Activated gamma-delta T cell (primary cell): ENCODE results near the gene KLHL26.

Experiments
- DNase-seq: peaks from one replicate; lab custom pipeline; 2025; lab: John Stamatoyannopoulos, UW

Gene KLHL26

DNA sequence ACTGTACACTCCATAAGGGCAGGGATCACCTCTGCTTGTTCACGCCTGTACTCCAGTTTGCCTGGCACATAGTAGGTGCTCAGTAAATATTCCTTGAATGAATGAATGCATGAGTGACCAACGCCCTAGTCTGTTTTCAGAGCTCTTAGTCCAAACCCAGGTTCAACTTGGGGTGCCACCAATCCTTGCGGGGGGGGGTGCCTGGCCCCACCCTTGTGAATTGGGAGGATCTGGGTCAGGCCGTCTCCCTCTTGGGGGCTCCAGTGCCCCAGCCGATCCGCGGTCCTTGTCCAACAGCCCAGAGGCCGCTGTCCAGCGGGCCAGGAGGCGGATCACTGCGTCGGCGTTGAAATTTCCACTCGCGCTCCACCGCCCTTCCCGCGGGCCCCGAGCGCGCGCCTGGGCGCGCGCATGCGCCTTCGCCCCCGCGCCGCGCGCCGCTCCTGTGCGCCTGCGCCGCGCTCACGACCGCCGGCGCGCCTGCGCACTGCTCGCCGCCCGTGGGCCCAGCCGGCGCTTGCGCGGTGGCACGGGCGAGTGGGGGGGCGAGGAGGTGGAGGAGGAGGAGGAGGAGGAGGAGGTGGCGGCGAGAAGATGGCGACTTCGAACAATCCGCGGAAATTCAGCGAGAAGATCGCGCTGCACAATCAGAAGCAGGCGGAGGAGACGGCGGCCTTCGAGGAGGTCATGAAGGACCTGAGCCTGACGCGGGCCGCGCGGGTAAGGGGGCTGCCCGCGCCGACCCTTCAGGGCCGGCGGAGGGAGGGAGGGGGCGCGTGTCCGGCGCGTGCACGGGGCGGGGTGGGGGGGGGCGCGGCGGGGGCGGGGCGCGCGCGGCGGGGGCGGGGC is 46.5 kb downstream of the KLHL26 start, which contains the start of gene CRTC1:
Gene CRTC1 (plus strand): TSS at position 572 of the 849 bp plus-strand sequence. CDS start 23 bp downstream, at position 595.
- peak; percentile 87 for DNase-seq

DNA sequence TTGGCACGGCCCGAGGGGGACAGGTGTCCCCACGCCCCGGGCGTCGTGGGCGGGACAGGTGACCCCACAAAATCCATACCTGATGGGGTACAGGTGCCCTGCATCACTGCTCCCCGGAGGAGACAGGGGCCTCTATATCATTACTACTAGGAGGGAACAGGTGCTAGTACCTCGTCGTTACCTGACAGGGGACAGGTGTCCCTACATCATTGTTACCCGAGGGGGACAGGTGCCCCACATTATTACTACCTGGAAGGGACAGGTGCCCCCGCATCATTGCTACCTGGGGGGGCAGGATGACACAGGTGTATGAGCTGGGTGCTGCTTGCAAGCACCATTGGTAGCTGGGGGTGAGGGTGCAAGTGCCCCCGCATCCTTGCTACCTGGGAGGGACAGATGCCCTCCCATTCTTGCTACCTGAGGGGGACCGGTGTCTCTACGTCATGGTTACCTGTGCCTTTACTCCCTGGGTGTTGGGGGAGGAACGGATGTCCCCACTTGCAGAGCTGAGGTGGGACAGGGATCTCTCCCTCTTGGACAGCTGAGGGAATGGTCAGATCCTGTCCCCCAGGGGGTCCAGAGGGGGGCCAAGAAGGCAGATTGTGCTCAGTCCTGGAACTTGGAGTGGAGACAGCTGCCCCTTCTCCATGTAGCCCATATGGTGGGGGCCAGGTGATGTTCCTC is 47.3 kb downstream of the KLHL26 start:
- DNase-seq: no peak

DNA sequence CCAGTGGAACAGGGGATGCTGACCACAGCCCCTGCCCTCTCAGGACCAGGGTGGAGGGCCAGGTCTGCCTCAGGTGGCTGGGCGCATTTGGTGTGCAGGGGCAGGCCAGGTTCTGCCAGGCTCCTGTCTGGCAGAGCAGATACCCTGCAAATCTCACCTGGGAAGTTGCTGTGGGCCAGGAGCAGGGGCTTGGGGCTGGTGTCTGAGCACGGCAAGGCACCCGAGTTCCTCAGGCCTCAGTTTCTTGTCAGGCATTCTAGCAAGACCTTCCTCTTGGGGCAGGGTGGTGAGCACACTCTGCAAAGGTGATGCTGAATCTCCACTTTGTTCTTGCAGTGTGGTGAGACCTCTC is 47.8 kb downstream of the KLHL26 start:
- no peak for DNase-seq

DNA sequence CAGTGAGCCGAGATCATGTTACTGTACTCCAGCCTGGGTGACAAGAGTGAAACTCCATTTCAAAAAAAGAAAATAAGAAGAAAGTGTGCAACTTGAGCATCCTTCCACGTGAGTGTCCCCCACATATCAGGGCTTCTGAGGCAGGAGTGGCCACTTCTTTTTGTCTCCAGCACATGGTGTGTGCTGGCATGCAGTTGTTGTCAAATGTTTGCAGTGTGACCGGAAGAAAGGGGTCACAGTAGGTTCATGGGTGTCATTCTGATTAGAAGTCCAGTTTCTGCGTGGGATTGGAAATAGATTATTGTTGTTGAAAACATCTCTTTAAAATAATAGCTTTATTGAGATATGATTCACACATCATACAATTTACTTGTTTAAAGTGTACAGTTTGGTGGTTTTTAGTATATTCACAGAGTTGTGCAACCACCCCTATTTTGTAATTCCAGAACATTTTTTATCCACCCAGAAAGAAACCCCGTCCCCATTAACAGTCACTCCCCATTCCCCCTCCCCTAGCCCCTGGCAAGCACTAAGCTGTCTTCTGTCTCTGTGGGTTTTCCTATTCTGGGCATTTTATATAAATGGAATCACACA is 48.9 kb downstream of the KLHL26 start:
- no peak for DNase-seq

DNA sequence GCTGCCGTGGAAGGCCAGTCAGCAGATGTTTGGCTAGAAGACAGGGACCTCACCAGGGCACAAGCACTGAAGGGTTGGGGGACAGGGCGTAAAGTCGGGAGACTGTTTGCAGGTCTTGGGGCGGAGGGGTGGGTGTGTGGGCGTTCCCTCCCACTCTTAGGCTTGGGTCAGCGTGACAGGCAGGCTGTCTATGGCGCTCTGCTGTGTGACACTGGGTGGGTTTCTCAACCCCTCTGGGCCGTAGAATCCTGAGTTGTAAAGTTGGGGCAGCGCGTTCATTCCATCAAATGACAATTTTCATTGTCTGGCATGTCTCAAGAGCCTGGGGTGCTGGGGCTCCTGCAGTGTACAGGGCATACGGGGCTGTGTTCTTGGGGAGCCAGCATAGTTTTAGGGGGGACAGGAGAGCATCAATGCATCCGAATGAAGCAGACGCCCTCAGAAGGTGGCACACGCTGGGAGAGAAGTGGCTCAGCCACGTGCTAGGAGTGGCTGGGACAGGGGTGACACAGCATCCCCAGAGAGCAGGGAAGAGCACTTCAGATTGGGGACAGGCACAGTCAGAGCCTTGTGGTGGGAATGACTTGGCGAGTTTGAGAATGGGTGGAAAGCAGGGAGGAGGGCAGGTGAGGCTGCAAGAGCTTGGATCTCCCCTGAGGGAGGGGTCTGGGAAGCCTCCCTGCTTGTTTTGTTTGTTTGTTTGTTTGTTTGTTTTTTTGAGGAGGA is 51.1 kb downstream of the KLHL26 start:
- DNase-seq: no peak

DNA sequence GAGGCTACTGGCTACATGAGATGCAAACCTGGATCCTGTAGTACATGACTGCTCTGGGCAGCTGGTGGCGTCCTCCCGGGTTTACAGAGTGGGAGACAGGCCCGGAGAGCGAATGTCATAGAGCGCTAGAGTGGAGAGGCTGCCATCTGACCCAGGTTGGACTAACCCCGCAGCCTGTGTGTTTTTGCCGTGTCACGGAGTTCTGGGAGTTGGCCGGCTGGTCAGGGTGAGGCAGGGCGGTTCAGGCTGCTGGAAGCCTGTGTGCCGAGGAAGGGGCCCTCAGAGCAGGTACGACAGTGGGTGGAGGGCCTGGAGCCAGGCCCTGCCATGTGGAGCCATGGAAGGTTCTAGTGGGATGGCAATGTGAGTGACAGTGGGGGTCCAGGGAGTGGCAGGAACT is 59.2 kb downstream of the KLHL26 start:
- no peak for DNase-seq

DNA sequence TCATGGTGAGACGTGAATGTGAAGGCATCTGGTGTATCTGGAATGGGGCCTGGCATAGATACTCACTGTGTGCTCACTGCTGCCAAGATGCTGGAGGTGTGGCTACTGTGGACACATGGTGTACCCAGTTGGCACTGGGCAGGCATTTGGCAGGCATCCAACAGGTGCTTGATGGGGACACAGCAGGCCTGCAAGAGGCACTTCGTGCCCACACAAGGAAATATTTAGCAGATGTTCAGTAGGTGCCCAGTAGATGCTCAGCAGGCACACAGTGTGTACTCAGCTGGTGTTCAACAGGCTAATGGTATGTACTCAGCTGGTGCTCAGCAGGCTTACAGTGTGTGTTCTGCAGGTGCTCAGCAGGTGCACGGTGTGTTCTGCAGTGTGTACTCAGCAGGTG is 60.9 kb downstream of the KLHL26 start:
- no peak for DNase-seq

DNA sequence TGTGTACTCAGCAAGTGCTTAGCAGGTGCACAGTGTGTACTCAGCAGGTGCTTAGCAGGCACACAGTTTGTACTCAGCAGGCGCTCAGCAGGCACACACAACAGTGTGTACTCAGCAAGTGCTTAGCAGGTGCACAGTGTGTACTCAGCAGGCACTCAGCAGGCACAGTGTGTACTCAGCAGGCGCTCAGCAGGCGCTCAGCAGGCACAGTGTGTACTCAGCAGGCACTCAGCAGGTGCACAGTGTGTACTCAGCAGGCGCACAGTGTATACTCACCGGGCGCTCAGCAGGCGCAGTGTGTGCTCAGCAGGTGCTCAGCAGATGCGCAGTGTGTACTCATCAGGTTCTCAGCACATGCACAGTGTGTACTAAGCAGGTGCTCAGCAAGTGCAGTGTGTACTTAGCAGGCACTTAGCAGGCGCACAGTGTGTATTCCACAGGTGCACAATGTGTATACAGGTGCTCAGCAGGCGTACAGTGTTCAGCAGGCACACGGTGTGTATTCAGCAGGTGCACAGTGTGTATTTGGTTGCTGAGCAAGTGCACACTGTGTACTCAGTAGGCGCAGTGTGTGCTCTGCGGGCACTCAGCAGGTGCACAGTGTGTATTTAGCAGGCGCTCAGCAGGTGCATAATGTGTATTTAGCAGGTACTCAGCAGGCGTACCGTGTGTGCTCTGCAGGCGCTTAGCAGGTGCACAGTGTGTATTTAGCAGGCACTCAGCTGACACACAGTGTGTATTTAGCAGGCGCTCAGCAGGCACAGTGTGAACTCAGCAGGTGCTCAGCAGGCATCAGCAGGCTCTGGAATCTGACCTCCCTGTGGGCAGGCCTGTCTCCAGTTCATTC is 61.7 kb downstream of the KLHL26 start:
- no peak for DNase-seq

DNA sequence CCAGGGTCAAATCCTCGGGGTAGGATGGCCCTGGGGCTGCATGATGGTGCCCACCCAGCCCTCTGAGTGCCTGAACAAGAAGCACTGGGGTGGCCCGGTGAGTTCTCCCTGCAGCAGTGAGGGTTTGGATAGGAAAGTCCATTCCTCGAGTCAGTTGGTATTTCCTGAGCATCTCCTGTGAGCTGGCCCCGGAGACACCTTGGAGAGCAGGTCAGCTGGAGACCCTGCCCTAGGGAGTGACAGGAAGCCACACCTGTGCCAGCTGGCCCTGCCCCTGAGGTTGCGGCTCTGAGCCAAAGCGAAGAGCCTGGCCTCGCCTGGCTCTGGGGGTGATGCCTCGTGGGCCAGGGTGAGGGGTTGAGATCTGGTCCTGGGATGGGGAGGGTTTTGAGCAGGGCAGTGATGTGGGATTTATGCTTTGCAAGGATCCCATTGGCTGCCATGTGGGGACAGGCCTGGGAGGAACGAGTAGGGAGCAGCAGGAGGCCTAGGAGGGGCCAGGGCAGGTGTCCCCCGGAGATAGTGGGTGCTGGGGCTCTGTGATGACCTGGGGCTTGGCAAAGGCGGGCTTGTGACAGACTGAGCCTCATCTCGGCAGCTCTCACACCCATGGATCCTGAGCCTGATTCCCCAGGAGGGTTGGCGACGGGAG is 62.7 kb downstream of the KLHL26 start:
- no peak for DNase-seq

DNA sequence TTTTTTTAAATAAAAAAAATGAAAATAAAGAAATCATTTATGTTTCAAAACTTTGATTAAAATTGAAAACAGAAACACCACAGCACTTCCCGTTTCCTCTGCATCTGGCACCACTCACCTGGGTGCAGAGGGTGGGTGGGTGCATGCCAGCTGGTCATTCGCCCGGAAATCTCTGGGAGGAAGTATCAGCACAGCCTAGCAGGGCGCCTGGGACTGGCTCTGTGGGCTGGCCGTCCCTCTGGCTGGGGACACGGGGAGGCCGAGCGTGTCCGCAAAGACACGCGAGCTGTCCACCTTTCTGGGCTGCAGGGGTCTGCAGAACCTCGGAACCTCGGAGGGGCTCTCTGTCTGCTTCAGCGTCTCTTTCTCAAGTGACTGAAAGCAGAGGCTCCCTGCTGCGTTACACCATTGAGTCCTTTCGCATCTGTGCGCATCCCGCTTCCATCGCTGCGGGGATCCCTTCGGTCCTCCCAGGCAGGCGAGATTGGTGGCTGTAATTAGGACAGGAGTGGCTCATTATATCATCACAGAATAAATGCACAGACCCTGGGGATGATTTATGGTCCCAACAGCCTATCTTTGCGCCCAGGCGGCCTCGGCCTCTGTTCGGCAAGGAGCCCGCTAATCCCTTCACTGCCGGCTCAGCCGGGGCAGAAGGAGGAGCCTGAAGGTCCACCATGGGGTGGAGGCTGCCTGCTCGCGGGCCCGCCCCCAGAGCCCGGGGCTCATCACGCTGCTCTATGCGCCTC is 63.8 kb downstream of the KLHL26 start:
- peak; percentile 43 for DNase-seq

DNA sequence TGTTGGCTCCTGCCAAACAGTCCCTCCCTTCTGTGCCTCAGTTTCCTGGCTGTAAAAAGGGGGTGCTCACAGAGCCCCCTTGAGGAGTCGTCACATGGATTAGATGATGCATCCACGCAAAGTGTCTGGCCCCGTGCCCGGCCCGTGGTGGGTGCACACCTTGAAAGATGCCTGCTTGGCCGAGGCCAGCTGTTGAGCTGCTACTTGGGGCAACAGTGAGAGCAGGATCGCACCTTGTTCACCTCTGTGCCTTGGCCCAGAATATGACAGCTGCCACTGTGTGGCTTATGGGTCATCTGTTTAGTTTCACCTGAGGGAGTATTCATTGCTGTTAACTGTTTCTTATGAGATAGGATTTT is 64.4 kb downstream of the KLHL26 start:
- DNase-seq: no peak

DNA sequence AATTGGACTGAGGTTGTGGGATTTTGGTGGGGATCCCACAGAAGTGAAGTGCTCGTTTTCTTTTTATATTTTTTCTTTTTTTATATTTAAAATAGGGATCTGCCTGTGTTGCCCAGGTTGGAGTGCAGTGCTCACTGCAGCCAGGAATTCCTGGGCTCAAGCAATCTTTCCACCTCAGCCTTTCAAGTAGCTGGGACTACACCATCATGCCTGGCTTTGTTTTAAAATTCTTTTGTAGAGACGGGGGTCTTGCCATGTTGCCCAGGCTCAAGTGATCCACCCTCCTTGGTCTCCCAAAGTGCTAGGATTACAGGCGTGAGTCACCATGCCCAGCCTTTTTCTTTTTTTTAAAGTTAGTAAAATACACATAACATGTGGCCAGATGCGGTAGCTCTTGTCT is 67.2 kb downstream of the KLHL26 start:
- DNase-seq: no peak

DNA sequence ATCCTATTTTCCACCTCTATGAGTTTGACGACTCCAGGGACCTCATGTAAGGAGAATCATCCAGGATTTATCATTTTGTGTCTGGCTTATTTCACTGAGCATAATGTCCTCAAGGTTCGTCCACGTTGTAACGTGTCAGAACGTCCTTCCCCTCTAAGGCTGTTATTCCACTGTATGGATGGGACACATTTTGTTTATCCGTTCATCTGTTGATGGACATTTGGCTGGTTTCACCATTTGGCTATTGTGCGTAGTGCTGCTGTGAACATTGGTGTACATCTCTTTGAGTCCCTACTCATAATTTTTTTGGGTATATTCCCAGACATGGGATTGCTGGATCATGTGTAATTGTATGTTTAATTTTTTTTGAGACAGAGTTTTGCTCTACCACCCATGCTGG is 68.1 kb downstream of the KLHL26 start:
- no peak for DNase-seq

DNA sequence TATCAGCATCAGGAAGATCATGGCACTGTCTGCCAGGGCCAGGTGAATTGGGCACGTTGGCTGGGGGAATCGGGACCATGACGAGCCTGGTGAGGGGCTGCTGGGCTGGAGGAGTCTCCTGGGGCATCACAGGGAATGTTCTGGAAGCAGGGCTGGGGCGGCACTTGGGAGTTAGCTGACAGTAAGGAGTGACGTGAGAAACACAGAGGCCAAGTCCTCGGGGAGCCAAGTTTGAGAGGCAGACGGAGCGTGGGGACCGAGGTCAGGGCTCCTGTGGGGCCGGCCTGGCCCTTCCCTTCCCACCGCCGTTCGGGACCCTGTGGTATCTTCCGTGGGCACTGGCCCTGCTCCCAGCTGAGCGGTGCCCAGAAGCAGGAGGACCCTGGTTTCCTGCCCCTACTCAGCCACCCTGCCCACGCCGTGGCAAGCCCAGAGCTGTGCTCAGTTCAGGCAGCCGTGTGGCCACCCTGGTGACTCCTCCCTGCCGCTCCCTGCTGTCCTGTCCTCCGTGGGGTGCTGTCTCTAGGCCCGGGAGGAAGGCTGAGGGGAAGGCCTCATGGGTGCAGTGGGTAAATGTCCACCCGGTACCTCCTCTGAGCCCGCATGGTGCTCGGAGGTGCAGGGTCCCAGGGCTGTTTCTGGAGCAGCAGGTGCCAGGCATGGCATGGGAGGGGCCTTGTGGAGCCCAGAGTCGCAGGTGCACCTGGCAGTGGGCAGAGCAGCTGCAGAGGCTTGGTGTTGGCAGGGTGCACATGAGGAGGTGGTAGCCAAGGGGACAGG is 71.8 kb downstream of the KLHL26 start:
- no peak for DNase-seq

DNA sequence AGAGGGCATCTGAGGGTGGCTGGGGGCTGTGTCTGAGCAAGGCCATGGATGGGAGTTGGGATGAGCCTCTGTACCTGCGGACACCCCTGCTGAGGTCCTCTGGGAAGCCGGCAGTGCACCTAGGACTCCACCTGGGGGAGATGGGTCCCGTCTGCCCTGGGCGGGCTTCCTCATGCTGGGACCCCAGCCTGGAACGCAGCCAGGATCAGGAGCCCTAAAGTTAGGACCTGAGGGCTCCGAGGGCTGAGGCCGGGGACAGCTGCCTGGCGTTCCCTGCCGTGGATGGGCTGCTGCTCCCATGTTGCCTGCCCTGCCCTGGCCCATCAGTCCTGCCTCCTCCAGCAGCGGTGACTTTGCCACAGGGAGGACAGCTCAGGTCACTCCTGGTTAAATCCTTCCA is 72.7 kb downstream of the KLHL26 start:
- DNase-seq: no peak

DNA sequence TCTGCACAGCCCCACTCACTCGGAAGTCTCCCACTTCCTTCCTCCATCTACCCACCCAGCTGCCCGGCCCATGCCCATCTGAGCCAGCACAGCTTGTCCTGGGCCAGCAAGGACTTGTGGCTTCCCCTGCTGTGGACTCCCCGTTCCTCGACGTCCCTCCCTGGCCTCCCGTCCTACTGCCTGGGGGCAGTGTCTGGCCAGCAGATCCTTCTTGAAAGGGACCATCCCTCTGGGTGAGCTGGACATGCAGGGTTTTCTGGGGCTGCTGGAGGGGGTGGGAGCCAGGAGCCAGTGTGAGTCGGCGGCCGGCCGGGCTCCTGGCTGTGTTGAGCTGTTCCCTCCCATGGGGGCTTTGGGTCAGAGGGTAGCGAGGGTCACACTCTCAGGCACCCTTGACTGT is 73.4 kb downstream of the KLHL26 start:
- no peak for DNase-seq

DNA sequence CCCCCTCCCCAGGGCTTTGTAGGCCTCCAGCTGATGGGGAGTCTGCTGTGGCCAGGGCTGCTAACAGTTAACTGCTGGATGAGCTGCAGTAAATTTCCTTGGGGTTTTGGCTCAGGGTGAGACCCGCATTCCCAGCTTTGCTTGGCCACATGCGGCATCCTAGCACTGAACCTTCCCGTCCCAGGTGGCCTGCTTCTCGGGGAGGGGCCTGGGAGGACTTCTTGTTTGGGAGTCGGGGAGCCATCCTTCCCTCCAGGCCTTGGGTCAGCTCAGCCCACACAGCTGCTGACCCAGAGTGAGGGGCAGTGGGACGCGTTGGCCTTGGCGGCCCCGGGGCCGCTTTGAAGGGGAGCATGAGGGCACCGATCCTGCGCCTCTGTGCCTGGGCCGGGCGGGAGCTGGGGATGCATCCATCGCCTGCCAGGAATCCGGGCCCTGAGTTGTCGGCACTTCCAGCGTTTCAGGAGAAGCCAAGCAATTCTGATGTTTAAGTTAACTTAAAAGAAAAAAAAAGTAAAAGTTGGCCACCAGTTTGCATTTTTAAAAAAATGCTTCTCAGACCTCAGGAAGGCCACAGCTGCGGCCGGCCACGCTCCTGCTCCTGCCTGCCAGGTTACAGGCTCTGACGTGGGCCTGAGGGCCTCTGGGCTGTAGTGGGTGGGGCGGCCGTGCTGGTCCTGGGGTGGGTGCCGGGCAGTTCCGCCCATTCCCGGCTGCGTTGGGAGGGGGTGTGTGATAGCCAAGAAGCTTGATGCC is 74.3 kb downstream of the KLHL26 start:
- no peak for DNase-seq

DNA sequence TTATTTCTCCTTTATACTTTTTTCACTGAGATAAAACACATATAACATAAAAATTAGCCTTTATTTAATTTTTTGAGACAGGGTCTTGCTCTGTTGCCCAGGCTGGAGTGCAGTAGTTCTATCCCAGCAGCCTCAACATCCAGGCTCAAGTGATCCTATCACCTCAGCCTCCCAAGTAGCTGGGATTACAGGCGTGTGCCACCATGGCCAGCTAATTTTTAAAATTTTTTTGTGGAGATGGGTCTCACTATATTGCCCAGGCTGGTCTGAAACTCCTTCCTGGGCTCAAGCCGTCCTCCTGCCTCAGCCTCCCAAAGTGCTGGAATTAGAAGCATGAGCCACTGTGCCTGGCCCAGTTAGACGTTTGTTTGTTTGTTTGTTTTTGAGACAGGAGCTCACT is 75.1 kb downstream of the KLHL26 start:
- no peak for DNase-seq

DNA sequence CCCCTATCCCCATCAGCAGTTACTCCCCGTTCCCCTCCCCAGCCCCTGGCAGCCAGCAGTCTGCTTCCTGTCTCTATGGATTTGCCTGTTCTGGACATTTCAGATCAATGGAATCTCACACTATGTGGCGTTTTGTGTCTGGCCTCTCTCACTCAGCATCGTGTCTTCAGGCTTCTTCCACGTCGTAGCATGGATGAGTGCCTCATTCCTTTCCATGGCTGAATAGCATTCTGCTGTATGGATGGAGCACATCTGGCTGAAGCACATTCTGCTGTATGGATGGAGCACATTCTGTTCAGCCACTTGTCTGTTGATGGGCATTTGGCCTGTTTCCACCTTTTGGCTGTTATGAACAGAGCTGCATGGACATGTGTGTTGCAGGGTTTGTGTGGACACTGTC is 76.2 kb downstream of the KLHL26 start:
- no peak for DNase-seq
